ENCODE data around the gene ENOX1.

GRCh38 chr13:43596924-43597598 is 189.7 kb downstream of the ENOX1 start:
- TF ChIP-seq POLR2AphosphoS5 (IDR thresholded peaks at IDR 0.05; ENCODE audit: borderline replicate concordance, low read depth, low read length) (no peak), EZH2 (IDR thresholded peaks at IDR 0.05) (no peak), FOXP2 (optimal IDR thresholded peaks at IDR 0.05; ENCODE audit: control extremely low read depth, extremely low read length, insufficient read depth) (no peak)

All from SK-N-MC (cell line).